GM21367 (cell line): Measurements from ENCODE around the gene FZD4.
"Not testable (repeated sequence)": the region's sequence is repeated elsewhere in the genome, so short reads cannot be mapped to it uniquely, and the experiment has no call there.

Experiments used
- ATAC-seq: cut with Tn5 transposase; IDR thresholded peaks from one replicate; pipeline ENCODE4 v1.9.1; 2021; ENCODE audit not compliant: unreplicated experiment

FZD4 gene

GRCh38 chr11:86938203-86938899 lies 16.8 kb downstream of the FZD4 start:
- ATAC-seq = no peak

GRCh38 chr11:86937193-86937806 lies 17.9 kb downstream of the FZD4 start:
- ATAC-seq = not testable (repeated sequence)

- ATAC-seq = no peak
Measured at GRCh38 chr11:86934926-86935579, 20.1 kb downstream of the FZD4 start.

GRCh38 chr11:86934582-86934900 lies 20.7 kb downstream of the FZD4 start:
- no peak for ATAC-seq

GRCh38 chr11:86933891-86934581 lies 21.2 kb downstream of the FZD4 start:
- ATAC-seq = no peak

GRCh38 chr11:86932924-86933875 lies 22.0 kb downstream of the FZD4 start:
- no peak for ATAC-seq

GRCh38 chr11:86932259-86932585 lies 23.0 kb downstream of the FZD4 start:
- ATAC-seq = no peak

- ATAC-seq = no peak
Measured at GRCh38 chr11:86931548-86932258, 23.5 kb downstream of the FZD4 start.

GRCh38 chr11:86930957-86931547 lies 24.1 kb downstream of the FZD4 start:
- no peak for ATAC-seq

- no peak for ATAC-seq
Measured at GRCh38 chr11:86926975-86927374, 28.2 kb downstream of the FZD4 start.

- no peak for ATAC-seq
Measured at GRCh38 chr11:86923999-86924766, 31.0 kb downstream of the FZD4 start.

GRCh38 chr11:86922225-86922624 lies 33.0 kb downstream of the FZD4 start:
- ATAC-seq = no peak

GRCh38 chr11:86919557-86920210 lies 35.5 kb downstream of the FZD4 start:
- ATAC-seq = no peak

GRCh38 chr11:86918973-86919372 lies 36.2 kb downstream of the FZD4 start:
- no peak for ATAC-seq

- no peak for ATAC-seq
Measured at GRCh38 chr11:86918496-86918895, 36.7 kb downstream of the FZD4 start.

GRCh38 chr11:86917589-86917988 lies 37.6 kb downstream of the FZD4 start:
- no peak for ATAC-seq

GRCh38 chr11:86916330-86916729 lies 38.9 kb downstream of the FZD4 start:
- ATAC-seq = no peak

GRCh38 chr11:86915850-86916249 lies 39.3 kb downstream of the FZD4 start:
- ATAC-seq = not testable (repeated sequence)
